ENCODE results near the gene GSDME. TPM values are rescaled to one million over a fixed set of nuclear protein-coding genes. Genes with fewer than 3 reads are reported as not detected.

Gene GSDME
- total RNA-seq, 1 experiment from 2014 or later = 4.5 TPM

DNA sequence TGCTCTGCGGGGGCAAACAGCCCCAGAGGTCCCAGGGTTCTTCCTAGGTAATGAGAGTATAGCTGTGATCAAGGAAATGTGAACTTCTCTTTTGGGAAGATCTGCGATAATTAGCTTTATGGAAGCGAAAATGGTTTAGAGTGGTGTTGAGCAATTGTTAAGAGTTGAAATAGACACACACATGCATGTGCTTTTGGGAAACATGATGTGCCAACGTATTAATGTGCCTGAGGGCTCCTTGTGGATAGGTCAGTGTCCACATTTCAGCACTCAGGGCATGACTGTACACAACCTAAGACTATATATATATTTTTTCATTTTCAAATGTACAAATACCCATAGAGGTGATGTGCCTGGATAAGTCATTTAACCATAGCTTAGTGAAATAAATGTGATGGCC is 67.0 kb downstream of the GSDME start:
- intact Hi-C loops (cut with micrococcal nuclease; ENCODE audit: unreplicated experiment) = no loop called here
- ChIA-PET CTCF (no interaction called here), POLR2A (no interaction called here)
- Histone ChIP-seq H3K9me3 (ENCODE audit: control insufficient read depth, insufficient read depth, low read depth, low read length) (no peaks in the 10 kb centered on the region), H3K27me3 (ENCODE audit: control insufficient read depth, insufficient read depth, low read length) (no peaks in the 10 kb centered on the region), H3K4me3 (ENCODE audit: low read depth in 2 of 2, low read length in 2 of 2) (no peak overlapping the region), H3K4me1 (ENCODE audit: control insufficient read depth, insufficient read depth, low read length) (no peaks in the 10 kb centered on the region), H3K27ac (ENCODE audit: low read length) (no peak overlapping the region), H3K36me3 (ENCODE audit: control insufficient read depth, insufficient read depth, low read length) (no peaks in the 10 kb centered on the region)
- in situ Hi-C loops (cut with HindIII; ENCODE audit: low pct_unique_long_range_greater_than_20kb, low sequenced_read_pairs) = no loop called here
- ATAC-seq = no peak
- no TSS peak for BruUV-seq (replicated peaks)
- TF ChIP-seq SIN3A (IDR thresholded peaks at IDR 0.05; ENCODE audit: borderline replicate concordance, insufficient read depth, low read depth, low read length) = no peak
- no peak for TF ChIP-seq TCF7L2 (IDR thresholded peaks at IDR 0.05; ENCODE audit: low read depth, low read length)
- TF ChIP-seq, protein P1, sequence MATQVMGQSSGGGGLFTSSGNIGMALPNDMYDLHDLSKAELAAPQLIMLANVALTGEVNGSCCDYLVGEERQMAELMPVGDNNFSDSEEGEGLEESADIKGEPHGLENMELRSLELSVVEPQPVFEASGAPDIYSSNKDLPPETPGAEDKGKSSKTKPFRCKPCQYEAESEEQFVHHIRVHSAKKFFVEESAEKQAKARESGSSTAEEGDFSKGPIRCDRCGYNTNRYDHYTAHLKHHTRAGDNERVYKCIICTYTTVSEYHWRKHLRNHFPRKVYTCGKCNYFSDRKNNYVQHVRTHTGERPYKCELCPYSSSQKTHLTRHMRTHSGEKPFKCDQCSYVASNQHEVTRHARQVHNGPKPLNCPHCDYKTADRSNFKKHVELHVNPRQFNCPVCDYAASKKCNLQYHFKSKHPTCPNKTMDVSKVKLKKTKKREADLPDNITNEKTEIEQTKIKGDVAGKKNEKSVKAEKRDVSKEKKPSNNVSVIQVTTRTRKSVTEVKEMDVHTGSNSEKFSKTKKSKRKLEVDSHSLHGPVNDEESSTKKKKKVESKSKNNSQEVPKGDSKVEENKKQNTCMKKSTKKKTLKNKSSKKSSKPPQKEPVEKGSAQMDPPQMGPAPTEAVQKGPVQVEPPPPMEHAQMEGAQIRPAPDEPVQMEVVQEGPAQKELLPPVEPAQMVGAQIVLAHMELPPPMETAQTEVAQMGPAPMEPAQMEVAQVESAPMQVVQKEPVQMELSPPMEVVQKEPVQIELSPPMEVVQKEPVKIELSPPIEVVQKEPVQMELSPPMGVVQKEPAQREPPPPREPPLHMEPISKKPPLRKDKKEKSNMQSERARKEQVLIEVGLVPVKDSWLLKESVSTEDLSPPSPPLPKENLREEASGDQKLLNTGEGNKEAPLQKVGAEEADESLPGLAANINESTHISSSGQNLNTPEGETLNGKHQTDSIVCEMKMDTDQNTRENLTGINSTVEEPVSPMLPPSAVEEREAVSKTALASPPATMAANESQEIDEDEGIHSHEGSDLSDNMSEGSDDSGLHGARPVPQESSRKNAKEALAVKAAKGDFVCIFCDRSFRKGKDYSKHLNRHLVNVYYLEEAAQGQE (IDR thresholded peaks at IDR 0.05; ENCODE audit: insufficient read depth in 1 of 2, low read depth in 2 of 2, low read length in 1 of 2) = no peak
- TF ChIP-seq CTCF (IDR thresholded peaks at IDR 0.05) = no peak
- no peak for TF ChIP-seq POLR2AphosphoS5 (IDR thresholded peaks at IDR 0.05; ENCODE audit: low read depth, low read length)
- DNase-seq (ENCODE audit: low read depth, low spot score) = no peak

DNA sequence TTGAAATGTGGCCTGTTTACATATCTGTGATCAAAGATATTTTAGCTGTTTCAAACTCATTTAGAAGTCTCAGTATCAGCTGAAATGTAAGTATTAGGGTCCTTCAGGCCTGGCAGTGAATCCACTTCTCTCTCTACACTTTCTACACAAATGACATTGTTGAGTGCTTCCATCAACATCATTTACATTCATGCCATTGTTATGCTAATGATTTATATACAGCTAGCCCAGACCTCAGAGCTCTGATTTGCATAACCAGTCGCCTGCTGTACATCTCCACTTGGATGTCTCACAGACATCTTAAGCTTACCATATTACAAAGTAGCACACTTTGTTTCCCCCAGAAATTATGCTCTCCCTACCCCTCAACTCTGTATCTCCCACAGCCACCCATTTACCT is 71.6 kb downstream of the GSDME start:
- POLR2A ChIA-PET = no interaction called here
- no peaks in the 10 kb centered on the region for H3K27me3 ChIP-seq (ENCODE audit: control insufficient read depth, insufficient read depth, low read length)
- H3K36me3 ChIP-seq (ENCODE audit: control insufficient read depth, insufficient read depth, low read length) = no peaks in the 10 kb centered on the region
- no peaks in the 10 kb centered on the region for H3K4me1 ChIP-seq (ENCODE audit: control insufficient read depth, insufficient read depth, low read length)
- no peak for DNase-seq (ENCODE audit: low read depth, low spot score)
- CTCF ChIA-PET = interaction anchor here (0.6 kb wide), 1 partner anchor 823 kb away, joined by 3 read pairs; no protein-coding TSS in a partner anchor
- no TSS peak for BruUV-seq (replicated peaks)
- no peak for ATAC-seq
- no peak overlapping the region for H3K4me3 ChIP-seq (ENCODE audit: low read depth in 2 of 2, low read length in 2 of 2)
- intact Hi-C loops (cut with micrococcal nuclease; ENCODE audit: unreplicated experiment) (no loop called here), in situ Hi-C loops (cut with HindIII; ENCODE audit: low pct_unique_long_range_greater_than_20kb, low sequenced_read_pairs) (no loop called here)
- no peaks in the 10 kb centered on the region for H3K9me3 ChIP-seq (ENCODE audit: control insufficient read depth, insufficient read depth, low read depth, low read length)
- no peak overlapping the region for H3K27ac ChIP-seq (ENCODE audit: low read length)
- TF ChIP-seq CTCF (IDR thresholded peaks at IDR 0.05) = no peak
- TF ChIP-seq TCF7L2 (IDR thresholded peaks at IDR 0.05; ENCODE audit: low read depth, low read length) = no peak
- TF ChIP-seq, protein P1 (IDR thresholded peaks at IDR 0.05; ENCODE audit: insufficient read depth in 1 of 2, low read depth in 2 of 2, low read length in 1 of 2) = no peak
- TF ChIP-seq POLR2AphosphoS5 (IDR thresholded peaks at IDR 0.05; ENCODE audit: low read depth, low read length) = no peak
- no peak for TF ChIP-seq SIN3A (IDR thresholded peaks at IDR 0.05; ENCODE audit: borderline replicate concordance, insufficient read depth, low read depth, low read length)
